AG10803 (cell line): ENCODE measurements around the gene CPNE6.

Experiments
- DNase-seq: peaks from one replicate; pipeline ENCODE4 v3.0.0; 2010; ENCODE audit warnings: low read depth
- H3K4me3 ChIP-seq: 2 replicates; pipeline ENCODE4 v1.5.1; 2011; ENCODE audit warnings: mild to moderate bottlenecking, low read length, control low read depth
- TF ChIP-seq, protein P1 (sequence below): conservative IDR thresholded peaks from 2 replicates; pipeline ENCODE4 v1.5.1; 2011; ENCODE audit warnings: mild to moderate bottlenecking, low read length, control low read depth, inconsistent platforms

Gene CPNE6

DNA sequence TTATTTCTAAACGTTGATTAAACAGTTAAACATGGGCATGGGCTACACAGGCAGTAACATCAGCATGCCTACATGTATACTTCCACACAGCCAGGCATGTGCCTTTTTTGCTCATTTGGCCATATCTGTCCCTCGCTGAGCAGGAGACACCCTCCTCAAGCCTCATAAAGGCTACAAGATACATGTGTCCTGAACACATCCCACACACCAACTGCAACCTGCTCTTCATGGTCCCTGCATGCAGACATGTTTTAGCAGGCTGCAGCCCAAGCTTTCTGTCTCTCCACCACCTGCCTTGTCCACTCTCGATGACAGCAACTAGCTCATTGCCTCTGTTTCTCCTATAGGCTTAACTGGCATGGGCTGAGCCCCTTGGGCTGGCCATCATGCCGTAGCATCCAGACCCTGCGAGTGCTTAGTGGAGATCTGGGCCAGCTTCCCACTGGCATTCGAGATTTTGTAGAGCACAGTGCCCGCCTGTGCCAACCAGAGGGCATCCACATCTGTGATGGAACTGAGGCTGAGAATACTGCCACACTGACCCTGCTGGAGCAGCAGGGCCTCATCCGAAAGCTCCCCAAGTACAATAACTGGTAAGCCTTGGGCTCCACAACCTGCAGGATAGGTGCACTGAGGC, 25.3 kb downstream of the CPNE6 start:
- peak overlapping the region; percentile 27 for H3K4me3 ChIP-seq
- TF ChIP-seq, protein P1, sequence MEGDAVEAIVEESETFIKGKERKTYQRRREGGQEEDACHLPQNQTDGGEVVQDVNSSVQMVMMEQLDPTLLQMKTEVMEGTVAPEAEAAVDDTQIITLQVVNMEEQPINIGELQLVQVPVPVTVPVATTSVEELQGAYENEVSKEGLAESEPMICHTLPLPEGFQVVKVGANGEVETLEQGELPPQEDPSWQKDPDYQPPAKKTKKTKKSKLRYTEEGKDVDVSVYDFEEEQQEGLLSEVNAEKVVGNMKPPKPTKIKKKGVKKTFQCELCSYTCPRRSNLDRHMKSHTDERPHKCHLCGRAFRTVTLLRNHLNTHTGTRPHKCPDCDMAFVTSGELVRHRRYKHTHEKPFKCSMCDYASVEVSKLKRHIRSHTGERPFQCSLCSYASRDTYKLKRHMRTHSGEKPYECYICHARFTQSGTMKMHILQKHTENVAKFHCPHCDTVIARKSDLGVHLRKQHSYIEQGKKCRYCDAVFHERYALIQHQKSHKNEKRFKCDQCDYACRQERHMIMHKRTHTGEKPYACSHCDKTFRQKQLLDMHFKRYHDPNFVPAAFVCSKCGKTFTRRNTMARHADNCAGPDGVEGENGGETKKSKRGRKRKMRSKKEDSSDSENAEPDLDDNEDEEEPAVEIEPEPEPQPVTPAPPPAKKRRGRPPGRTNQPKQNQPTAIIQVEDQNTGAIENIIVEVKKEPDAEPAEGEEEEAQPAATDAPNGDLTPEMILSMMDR: no peak
- no peak for DNase-seq

DNA sequence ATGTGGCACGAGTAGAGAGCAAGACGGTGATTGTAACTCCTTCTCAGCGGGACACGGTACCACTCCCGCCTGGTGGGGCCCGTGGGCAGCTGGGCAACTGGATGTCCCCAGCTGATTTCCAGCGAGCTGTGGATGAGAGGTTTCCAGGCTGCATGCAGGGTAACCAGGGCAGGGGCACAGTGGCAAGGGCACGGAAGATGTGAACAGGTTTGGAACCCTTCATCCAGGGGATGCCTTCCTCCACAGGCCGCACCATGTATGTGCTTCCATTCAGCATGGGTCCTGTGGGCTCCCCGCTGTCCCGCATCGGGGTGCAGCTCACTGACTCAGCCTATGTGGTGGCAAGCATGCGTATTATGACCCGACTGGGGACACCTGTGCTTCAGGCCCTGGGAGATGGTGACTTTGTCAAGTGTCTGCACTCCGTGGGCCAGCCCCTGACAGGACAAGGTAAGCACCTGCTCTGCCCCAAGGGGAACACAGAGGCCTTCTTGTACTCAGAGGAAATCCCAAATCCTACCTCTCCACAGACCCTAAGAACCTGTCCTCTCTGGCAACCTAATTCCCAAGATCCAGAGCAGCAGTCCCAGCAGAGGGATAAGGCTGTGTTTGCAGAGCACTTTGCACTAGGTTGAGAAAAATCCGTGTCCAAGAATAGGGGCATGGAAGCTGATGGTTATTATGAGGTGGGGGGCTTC, 27.0 kb downstream of the CPNE6 start:
- TF ChIP-seq, protein P1: no peak
- H3K4me3 ChIP-seq: no peak overlapping the region
- DNase-seq: no peak

DNA sequence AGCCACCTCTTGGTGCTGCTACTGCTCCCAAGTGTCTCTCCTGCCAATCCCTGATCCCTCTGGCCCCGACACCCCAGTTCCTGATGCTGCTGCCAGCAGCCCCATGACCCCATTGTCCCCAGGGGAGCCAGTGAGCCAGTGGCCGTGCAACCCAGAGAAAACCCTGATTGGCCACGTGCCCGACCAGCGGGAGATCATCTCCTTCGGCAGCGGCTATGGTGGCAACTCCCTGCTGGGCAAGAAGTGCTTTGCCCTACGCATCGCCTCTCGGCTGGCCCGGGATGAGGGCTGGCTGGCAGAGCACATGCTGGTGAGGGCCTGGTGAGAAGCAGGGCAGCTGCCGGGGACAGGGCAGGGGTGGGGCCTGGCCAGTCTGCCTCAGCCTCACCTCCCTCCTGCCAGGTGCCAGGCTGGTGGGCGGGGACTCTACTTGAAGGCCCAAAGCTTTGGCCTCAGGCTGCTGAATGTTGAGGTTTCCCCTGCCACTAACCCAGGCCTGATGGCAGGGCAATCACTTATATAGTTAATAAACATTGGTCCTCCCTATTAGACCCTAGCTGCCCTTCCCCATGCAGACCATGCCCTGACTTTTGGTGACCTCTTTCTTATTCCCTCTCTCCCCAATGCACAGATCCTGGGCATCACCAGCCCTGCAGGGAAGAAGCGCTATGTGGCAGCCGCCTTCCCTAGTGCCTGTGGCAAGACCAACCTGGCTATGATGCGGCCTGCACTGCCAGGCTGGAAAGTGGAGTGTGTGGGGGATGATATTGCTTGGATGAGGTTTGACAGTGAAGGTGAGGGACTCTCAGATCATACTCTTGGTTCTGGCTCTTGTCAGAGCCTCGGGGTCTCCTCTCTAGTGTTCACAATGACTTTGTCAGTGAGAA, 27.8 kb downstream of the CPNE6 start:
- TF ChIP-seq, protein P1: no peak
- DNase-seq: no peak
- no peak overlapping the region for H3K4me3 ChIP-seq

DNA sequence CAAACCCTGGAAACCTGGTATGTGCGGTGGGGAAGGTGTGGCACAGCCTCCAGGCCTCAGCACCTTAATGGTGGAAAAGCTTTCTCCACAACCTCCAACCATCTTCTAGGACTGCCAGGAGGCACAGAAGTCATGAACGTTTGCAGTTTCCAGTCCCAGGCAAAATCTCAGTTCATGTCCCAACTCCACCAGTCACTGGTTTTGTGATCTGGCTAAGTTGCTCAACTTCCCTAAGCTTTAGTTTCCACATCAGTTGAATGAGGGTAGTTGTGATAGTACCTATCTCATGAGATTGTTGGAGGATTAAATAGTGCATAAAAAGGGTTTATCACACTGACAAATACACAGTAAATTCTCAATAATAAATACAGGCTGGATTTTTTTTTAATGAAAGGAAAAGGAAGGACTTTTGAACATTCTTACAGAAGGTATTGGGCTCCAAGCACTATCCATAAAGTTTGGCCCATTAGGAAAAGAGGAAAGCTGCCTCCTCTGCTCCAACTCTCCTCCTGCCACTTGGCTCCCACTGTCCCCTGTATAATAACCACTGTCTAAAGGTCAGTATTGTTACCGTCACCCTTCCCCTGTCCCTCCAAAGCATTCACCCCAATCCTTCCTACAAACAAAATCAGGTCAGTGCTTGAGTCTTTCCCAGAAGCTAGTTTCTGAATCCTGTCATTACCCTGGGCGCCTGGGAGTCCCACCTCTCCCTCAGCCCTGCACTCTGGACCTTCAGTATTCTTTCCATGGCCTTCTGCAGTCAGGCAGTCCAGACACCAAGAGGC, 29.0 kb downstream of the CPNE6 start:
- no peak for DNase-seq
- TF ChIP-seq, protein P1: no peak
- H3K4me3 ChIP-seq: no peak overlapping the region

DNA sequence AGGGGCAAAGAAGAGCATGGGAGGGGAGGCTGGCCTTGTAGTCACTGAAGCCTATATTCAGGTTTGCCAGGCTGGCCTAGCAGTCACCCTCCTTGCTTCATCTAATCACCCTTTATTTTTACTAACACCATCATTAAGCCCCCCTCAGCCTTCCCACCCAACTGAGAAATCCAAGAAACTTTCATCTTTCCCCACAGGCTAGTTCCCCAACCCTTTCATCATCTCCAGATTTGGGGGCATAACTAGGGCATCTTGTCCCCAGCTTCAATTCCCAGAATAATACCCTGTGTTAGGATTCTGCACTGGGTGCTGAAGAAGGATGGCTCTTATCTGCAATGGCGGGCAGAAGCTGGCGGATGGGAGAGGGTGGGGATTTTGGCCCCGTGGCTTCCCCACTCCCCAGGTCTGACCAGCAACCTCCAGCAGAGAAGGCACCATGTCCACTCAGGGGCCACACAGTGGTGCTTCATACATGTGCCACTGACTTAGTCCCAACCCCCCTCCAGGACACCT, 29.7 kb downstream of the CPNE6 start:
- TF ChIP-seq, protein P1: no peak
- H3K4me3 ChIP-seq: no peak overlapping the region
- no peak for DNase-seq

DNA sequence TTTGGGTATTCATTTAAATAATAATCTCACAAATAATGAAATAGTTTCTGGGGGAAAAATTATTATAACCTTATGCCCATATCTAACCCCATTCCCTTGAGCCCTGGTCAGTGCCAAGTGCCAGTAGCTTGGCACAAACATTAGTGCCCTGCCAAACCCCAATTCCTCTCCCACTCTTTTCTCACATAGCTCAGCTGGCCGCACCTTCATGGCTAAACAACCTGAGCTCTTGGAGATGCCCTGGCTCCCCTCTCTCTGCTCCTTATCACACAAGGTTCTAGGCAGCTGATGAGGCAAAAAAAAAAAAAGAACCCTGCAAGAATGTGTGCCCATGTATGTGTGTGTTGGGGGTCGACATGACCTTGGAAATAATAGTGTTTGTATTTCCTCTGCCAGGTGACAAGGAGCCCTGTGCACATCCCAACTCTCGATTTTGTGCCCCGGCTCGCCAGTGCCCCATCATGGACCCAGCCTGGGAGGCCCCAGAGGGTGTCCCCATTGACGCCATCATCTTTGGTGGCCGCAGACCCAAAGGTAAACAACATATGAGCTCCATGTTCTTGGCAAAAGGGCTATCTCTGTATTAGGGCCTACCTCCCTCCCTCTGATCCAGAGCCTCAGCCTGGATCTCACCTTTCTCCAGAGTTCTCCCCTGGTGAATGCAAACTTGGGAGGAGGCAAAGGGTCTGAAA, 31.1 kb downstream of the CPNE6 start:
- no peak overlapping the region for H3K4me3 ChIP-seq
- no peak for DNase-seq
- TF ChIP-seq, protein P1: no peak
